NCI-H187 (cell line): ENCODE measurements around the gene COMP.
A peak's percentile ranks its signal among the peaks of the same experiment; 100 is the strongest.
"Not testable (repeated sequence)": the region's sequence is repeated elsewhere in the genome, so short reads cannot be mapped to it uniquely, and the experiment has no call there.

Source experiments
- DNase-seq, 2 experiments: peaks; one replicate each; lab custom pipeline; 2025; lab: John Stamatoyannopoulos, UW

COMP gene

DNA sequence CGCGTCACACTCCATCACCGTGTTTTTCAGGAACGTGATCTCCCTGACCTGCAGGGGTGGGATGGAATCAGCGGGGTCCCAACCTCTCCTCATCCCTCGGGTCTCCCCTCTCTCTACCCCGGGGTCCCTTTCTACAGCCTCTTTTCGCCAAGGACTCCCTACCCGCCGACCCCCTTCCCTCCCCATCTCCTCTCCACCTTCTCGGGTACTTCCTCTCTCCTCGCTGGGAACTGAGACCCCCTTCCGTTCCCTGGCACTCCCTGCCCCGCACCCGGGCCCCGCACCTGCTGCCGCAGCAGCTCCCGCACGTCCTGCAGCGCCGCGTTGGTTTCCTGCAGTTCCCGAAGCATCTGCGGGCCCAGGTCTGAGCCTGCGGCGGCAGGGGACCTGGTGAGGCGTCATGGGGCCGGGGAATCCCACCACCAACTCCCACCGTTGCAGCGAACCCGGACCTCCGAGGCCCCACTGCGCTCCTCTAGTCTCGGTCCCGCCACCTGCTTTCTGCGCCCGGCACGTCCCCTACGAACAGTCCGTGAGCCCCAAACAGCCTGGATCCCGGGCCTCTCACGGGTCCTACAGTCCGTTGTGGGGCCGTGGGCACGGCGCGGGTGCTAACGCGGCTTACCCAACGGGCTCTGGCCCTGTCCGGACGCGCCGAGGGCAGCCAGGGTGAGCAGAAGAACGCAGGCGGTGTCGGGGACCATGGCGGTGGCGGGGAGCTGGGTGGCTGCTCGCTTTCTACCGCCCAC, at the start of gene COMP:
TSS of gene COMP (minus strand) at position 740 of the 749 bp plus-strand sequence. CDS start at position 704, 36 bp downstream.
- DNase-seq, result no peak

DNA sequence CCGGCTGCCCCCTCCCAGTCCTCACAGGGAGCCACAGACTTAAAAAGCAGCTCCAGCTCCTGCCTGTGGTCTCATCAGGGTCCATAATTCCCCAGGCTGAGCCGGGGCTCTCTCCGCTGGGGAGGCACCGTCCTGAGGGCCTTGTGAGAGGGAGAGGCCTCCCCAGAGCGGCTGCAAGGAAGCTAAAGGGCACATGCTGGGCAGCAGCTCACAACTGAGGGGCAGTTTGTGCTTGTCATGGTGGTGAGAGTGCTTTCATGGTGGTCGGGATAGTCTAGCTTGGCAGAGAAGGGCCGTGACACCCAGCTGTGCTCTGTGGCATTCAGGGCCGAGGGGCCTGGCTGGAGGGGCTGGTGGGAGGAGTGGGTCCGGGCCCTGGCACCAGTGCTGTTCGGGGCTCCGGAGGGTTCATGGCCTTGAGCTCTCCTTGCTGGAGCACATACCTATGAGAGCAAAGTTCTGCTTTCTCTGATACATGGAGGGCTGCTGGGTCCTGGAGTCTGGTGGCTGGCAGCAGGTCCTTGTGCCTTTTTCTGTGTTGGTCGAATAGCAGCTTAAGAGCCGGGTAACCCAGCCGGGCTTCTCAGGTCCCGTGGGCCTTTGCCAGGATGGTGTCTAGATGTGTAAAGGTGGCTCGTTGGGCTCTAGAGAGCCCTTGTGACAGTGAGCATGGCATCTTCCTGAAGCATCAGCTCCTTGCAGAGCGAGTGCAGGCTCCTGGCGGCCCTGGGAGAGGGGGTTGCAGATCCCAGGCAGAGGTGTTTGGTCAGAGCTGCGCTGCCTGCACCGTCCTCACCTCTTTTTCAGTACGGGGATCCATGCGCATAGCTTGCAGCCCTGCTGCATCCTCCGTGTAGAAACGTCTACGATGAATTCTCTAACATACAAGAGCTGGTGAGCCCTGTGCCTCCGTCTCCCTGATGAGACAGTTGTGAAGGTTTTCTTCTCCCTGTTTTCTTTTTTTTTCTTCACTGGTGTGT, 49.5 kb upstream of the COMP start:
- DNase-seq, result no peak

DNA sequence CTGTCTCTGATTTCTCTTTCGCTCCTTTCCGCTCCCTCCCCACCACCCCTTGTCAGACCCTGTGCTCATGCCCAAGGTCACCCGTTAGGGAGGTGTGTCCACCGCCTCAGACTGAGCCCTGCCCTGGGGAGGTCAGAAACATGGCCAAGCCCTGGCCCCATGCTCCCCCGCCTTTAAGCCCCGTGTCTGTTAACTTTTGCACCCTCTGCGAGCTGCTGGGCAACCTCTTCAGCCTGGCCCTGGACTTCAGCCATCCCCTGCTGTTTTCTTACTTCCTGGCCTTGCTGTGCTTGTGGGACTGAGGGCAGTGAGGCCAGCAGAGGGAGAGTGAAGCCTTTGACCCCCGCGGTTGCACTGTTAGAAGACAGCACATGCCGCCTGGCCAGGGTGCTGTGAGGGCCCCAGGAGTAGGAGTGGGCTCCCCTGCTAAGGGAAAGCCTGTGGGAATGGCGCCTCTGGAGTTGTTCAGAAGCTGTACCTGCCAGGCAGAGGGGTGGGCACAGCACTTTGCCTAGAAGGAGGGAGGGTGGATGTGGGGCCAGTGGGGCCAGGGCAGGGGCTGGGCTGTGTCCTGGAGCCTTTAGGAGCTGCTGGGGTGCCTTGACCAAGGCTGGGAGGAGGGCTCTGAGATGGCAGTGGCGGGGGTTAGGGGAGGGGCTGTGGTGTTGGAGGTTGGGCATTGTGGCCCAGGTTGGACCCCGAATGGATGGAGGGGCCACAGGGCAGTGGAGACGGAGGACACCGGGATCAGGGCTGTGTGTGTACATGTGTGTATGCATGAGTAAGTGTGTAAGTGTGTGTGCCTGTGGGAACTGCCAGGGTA, 48.6 kb upstream of the COMP start:
- DNase-seq, result no peak

DNA sequence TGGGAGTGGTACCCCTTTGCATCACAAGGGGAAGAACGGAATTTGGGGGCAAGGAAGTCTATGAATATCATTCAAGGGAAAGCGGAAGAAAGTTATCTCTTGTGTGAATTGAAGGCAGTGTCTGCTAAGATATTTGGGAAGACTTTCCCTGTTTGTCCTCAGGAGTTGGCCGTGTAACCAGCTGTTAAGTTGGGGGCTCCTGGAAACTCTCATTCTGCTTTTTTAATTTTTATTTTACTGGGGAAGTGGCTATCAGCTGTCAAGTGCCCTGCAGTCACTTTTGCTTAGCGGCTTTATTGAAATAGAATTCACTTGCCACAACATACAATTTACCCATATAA, 43.5 kb upstream of the COMP start:
- DNase-seq, result no peak

DNA sequence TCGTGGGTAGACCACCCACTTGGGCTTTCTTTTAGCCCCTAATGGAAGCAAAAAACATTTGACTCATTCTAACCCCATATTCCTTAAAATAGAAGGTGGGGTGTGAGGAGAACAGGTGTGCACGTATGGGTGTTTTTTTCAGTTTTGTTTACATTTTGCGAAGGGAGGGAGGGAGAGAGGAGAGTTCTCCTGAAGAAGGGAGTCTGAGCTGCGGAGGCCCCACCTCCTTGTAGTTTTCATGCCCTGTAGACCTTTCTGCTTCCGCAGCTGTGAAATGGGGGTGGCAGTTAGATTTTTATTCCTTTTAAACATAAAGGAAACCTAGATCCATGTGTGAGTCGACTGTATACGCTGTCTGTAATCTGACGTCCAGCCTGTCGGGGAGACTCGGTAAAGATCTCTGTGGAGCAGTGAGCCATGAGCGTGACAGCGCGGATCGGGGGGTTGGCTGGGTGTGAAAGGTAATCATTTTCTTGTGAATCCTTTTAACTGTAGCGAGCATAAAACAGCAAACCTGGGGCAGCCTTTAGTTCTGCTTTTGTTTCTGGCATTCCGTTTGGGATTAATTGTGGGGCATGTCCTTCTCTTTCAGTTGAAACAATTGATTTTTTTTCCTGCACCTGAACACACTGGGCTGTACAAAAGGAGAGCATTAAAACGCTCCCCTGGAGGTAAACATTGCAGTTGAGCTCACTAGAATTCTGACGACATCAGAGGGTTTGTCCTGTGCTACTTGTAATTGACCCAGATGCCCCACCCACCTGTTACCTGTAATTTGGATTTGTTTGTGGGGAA, 42.9 kb upstream of the COMP start:
- DNase-seq, result no peak

DNA sequence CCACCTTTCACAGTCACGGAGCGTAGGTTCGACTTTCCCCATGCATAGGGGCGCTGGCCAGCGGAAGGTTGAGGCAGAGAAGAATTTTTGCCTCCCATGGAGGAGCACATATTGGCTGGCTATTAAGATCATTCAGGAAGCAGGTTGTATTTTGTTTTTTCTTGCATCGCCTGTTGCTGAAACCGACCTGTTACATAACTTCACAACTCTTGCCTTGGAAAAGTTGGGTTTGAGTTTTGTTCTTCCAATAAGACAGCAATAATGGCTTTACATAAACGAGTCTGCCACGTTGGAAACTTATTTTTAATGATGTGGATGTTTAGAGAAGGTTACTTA, 42.0 kb upstream of the COMP start:
- no peak for DNase-seq

DNA sequence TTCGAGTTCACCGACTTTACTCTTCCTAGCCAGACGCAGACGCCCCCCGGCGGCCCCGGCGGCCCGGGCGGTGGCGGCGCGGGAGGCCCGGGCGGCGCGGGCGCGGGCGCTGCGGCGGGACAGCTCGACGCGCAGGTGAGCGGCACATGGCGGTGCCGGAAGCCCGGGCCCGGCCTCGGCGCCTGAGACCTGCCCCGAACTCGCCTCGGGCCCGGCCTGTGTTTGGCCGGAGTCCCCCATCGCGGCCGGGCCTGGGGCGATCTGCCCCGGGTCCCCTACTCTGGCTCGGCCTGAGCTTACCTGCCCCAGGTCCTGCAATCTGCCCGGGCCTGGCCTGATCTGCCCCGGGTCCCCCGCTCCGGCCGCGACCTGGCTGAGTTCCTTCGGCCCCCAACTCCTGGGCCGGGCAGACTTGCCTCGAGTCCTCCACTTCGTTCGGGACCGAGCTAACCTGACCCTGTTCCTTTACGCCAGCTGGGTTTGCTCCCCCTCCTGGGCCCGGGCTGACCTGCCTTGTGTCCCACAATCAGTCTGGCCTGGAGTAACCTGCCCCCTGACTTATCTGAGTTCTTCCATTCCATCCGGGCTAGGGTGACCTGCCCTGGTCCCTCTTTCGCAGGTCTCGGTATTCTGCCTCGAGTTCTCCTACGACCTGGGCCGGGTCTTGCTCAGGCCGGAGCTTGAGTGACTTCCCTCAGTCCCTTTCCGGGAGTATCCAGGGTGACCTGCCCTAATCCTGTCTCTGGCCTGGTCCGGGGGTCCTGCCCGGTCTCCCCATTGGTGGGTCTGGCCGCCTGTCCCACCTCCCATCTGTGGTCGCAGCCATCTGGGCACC, 41.4 kb upstream of the COMP start:
- no peak for DNase-seq

DNA sequence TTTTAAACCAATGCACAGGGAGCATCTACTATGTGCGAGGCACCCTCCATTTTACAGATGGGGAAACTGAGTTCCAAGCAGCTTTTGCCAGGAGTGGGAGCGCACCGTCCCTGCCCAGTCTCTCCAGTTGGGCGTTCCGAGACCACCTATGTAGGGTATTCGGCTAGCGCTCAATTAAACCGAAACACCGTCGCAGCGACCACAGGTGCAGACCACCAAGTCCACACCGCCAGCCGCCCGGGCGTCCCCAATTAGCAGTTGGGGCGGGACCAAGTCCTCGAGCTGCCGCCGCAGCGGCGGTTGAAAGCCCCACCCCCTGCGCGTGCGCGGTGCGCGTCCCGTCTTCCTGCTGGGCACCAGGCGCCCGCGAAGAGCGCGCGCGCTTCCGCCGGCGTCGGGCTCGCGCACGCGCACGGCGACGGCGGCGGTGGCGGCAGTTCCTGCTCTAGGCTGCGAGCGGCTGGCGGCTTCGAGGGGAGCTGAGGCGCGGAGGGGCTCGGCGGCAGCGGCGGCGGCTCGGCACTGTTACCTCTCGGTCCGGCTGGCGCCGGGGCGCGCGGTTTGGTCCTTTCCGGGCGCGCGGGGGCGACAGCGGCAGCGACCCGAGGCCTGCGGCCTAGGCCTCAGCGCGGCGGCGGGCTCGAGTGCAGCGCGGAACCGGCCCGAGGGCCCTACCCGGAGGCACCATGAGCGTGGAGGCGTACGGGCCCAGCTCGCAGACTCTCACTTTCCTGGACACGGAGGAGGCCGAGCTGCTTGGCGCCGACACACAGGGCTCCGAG, 40.6 kb upstream of the COMP start, which contains the start of gene UPF1:
TSS of gene UPF1 (plus strand) at position 436 of the 782 bp plus-strand sequence. CDS start at position 687, 251 bp downstream.
- DNase-seq, result peak; percentile 58 to 69

DNA sequence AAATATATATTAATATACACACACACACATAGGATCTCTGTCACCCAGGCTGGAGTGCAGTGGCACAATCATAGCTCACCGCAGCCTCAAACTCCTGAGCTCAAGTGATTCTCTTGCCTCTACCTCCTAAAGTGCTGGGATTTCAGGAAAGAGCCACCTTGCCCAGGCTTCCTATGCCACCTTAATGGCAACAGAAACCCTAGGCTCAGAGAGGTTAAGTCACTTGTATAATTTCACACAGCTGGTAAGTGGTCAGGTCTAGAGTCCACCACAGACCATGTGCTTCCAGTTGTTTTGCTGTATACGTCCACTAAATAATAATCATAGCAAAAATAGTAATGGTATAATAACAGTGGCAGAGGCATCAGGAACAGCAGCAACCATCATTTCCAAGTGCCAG, 39.4 kb upstream of the COMP start:
- DNase-seq, result no peak

DNA sequence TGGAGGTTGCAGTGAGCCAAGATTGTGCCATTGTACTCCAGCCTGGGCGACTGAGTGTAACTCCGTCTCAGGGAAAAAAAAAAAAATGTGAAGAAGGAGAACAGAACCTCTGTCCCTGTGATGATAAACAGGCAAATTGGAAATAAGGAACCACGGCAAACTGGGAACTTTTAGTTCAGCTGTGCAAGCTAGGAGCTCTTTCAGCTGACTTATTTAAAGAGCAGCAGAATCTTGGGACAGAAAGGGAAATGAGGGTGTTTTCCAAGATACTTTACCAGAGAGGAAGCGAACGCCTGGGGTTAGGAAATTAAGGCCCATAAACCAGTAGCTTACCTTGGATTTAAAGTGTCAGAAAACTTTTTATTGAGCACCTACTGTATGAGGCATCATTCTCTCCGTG, 37.7 kb upstream of the COMP start:
- no peak for DNase-seq

DNA sequence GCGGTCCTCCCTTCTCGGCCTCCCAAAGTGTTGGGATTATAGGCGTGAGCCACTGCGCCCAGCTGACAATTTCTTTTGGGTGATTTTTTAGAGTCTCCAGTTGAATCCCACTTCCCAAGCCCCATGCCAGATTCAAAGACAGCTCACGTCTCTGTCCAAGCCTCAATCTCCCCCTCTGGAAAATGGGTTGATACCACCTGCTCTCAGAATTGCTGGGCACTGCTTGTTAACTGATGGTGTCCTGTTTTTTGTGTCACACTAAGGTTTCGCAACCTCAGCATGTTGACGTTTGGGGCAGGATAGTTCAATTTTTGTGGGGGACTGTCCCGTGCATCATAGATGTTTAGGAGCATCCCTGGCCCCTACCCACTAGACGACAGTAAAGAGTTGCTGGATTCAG, 26.5 kb upstream of the COMP start:
- no peak for DNase-seq

DNA sequence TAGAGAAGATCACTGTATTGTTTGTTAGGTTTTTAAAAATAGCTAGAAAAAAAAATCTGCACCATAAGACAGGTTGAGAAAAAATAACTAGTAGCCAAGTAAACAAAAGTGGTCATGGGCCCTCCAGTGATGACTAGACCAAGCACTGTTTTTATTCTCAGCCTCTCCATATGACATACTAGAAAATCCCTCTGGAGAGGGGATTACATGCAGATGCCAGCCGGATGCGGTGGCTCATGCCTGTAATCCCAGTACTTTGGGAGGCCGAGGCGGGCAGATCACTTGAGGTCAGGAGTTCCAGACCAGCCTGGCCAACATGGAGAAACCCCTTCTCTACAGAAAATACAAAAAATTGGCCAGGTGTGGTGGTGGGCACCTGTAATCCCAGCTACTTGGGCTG, 25.5 kb upstream of the COMP start:
- DNase-seq, result not testable (repeated sequence)

DNA sequence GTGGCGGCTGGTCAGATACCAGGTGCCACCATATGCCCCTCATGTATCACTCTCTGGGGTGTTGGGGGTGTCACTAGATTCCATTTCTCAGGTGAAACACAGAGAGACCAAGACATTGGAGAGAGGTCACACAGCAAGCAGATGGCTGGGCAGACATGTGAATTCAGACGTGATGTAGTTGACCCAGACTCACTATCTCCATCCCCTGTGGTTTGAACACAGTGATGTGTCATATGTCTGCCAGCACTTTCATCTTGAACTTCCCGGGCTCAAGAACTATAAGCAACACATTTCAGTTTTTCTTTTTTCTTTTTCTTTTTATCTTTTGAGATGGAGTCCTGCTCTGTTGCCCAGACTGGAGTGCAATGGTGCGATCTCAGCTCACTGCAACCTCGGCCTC, 24.6 kb upstream of the COMP start:
- DNase-seq, result no peak

DNA sequence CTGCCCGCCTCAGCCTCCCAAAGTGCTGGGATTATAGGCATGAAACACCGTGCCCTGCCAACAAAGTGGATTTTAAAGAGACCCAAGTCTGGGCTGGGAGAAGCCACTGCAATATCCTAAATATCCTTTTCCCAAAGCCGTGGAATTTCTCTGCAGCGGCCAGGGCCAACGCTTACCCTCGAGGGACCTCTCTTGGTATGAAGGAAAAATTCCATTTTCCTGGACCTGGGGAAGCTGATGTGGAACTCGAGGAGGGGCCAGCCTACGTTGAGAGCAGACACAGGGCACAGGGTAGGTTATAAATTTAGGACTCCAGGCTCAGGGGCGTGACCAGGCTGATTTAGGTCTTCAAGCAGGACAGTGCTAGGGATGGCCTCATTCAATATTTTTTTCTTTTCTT, 23.0 kb upstream of the COMP start:
- no peak for DNase-seq

DNA sequence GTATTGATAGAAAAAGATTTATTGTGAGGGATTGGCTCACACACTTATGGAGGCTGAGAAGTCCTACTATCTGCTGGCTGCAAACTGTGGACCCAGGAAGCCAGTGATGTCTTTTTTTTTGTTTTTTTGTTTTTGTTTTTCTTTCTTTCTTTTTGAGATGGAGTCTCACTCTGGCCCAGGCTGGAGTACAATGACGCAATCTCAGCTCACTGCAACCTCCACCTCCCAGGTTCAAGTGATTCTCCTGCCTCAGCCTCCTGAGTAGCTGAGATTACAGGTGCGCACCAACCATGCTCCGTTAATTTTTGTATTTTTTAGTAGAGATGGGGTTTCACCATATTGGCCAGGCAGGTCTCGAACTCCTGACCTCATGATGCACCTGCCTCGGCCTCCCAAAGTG, 20.5 kb upstream of the COMP start:
- not testable (repeated sequence) for DNase-seq

DNA sequence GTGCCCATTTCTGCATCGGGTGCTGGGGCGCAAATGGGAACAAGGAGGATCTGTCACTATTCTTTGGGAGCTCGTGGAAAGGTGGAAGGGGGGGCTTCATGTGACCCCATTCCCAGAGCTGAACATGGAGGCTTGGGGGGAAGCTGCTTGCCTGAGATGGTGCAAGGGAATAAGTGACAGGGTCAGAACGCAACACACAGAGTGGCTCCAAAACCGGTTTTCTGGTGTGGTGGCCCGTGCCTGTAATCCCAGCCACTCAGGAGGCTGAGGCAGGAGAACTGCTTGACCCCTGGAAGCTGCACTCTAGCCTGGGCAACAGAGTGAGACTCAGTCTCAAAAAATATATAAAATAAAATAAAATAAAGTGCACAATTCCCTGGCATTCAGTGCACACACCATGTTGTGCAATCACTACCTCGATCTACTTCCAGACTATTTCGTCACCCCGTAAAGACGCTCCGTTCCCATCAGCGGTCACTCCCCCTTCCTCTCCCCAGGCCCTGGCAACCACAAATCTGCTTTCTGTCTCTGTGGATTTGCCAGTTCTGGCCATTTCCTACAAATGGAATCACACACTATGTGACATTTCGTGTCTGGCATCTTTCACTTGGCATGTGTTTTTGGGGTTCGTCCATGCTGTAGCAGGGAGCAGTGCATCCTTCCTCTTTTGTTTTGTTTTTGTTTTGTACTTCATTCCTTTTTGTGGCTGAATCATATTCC, 18.2 kb upstream of the COMP start:
- DNase-seq, result no peak

DNA sequence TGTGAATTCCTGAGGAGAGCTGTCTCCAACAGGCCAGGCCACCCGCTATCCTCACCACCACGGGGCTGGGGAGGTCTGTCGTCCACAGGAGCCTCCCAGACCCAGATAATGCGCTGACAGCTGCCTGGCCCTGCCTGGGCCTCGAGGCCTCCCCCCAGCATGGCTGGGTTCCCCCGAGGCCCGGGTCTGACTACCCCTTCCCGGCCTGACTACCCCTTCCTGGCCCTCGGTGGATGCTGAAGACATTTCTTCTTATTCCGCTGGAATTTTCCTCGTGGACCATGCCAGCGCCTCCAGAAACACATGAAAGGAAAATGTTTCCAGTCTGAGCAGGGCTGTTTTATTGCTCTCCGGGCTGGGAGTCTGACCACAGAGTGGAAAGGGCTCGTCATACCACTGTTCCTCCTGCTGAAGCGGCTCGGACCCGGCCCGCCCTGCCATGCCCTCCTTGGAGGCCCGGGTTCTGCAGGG, 16.8 kb upstream of the COMP start:
- DNase-seq, result no peak

DNA sequence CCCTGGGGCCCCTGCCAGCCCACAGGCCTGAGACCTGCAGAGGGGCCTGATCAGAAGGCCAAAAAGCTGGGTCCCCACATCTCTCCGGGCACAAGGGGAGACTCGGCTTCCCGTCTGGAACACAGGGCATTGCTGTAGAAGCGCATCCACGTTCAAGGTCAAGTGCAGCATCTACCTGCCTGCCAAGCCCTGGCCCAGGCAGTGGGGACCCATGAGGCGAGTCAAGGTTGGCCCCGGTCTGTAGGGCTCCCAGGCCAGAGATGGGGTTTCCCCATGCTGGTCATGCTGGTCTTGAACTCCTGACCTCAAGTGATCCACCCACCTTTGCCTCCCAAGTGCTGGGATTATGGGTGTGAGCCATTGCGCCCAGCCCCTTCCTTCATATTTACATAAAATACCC, 13.5 kb upstream of the COMP start:
- DNase-seq, result no peak

DNA sequence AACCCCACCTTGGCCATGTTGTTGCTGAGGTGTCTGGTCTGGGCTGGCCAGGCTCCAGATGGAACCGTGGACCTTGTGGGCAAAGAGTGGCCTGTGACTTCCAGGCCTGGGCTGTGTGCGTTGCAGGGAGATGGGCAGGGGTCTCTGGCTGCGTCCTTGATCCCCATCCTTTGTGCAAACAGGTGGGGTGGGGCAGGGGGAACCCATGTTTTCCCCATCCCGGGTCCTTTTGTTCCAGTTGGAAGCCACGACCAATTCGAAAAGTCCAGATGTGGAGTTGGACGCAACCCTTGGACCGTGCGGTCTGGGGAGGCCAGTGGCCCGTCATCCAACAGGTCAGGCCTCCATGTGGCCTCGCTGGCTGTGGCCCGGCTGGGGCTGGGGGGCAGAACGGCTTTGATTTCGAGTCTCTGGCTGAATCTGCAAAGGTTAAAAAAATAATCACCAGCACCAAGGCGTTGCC, 13.1 kb upstream of the COMP start:
- no peak for DNase-seq
